Endothelial cell (in vitro differentiated cells): Measurements from ENCODE around the gene TPD52L1. TPM values are rescaled to one million over a fixed set of nuclear protein-coding genes. Genes with fewer than 3 reads are reported as not detected.

Experiments used
- DNase-seq: peaks from one replicate; pipeline ENCODE4 v3.0.0; 2021; ENCODE audit warnings: low spot score
- H3K27ac Mint-ChIP-seq: one replicate; pipeline ENCODE4 v1.8.0; 2021; ENCODE audit warnings: mixed read lengths, inconsistent platforms; ENCODE audit not compliant: unreplicated experiment
- H3K27me3 Mint-ChIP-seq: one replicate; pipeline ENCODE4 v1.8.0; 2021; ENCODE audit warnings: mild to moderate bottlenecking, moderate library complexity, mixed read lengths, inconsistent platforms; ENCODE audit not compliant: unreplicated experiment
- H3K36me3 Mint-ChIP-seq: one replicate; pipeline ENCODE4 v1.8.0; 2021; ENCODE audit warnings: mild to moderate bottlenecking, low read depth, mixed read lengths, inconsistent platforms; ENCODE audit not compliant: unreplicated experiment
- H3K4me1 Mint-ChIP-seq: one replicate; pipeline ENCODE4 v1.8.0; 2021; ENCODE audit warnings: mild to moderate bottlenecking, mixed read lengths, inconsistent platforms; ENCODE audit not compliant: unreplicated experiment
- H3K4me3 Mint-ChIP-seq: one replicate; pipeline ENCODE4 v1.8.0; 2021; ENCODE audit warnings: mild to moderate bottlenecking, mixed read lengths, inconsistent platforms; ENCODE audit not compliant: unreplicated experiment
- H3K9me3 Mint-ChIP-seq: one replicate; pipeline ENCODE4 v1.8.0; 2021; ENCODE audit warnings: mixed read lengths, inconsistent platforms; ENCODE audit not compliant: unreplicated experiment
- CTCF ChIP-seq: fragments of 200-600 bp; sonication (generic); IDR thresholded peaks from one replicate; pipeline ENCODE4 v1.5.0; 2021; ENCODE audit warnings: antibody characterized with exemption; ENCODE audit not compliant: unreplicated experiment
- total RNA-seq: library from RNA; stranded (reverse); fragmentation: NEBNext Ultra II Directional; extraction: Animal tissue kit (Norgen Biotek cat#: 25700); gene quantifications from one replicate; pipeline ENCODE4 v1.2.1, GENCODE V29; 2021; ENCODE audit not compliant: unreplicated experiment

Gene TPD52L1
- total RNA-seq, 1 donor from 2014 or later = 118 TPM

- no peak for DNase-seq
- Mint-ChIP-seq H3K27me3 (no peaks in the 10 kb centered on the region), H3K36me3 (peaks cover 18% of the 10 kb centered on the region), H3K4me3 (no peak overlapping the region), H3K4me1 (no peaks in the 10 kb centered on the region), H3K9me3 (no peaks in the 10 kb centered on the region), H3K27ac (no peak overlapping the region)
- TF ChIP-seq CTCF = no peak
These were observed 92.1 kb downstream of the TPD52L1 start for GRCh38 chr6:125245523-125246264.

GRCh38 chr6:125246566-125246965 is 93.0 kb downstream of the TPD52L1 start:
- Mint-ChIP-seq H3K27me3 (no peaks in the 10 kb centered on the region), H3K4me1 (no peaks in the 10 kb centered on the region), H3K4me3 (no peak overlapping the region), H3K36me3 (peaks cover 10% of the 10 kb centered on the region), H3K27ac (no peak overlapping the region), H3K9me3 (no peaks in the 10 kb centered on the region)
- no peak for DNase-seq
- no peak for TF ChIP-seq CTCF

- Mint-ChIP-seq H3K4me1 (peaks cover 11% of the 10 kb centered on the region), H3K36me3 (peaks cover 8% of the 10 kb centered on the region), H3K9me3 (no peaks in the 10 kb centered on the region), H3K27ac (no peak overlapping the region), H3K27me3 (no peaks in the 10 kb centered on the region), H3K4me3 (no peak overlapping the region)
- no peak for TF ChIP-seq CTCF
- DNase-seq = no peak
These were observed 94.6 kb downstream of the TPD52L1 start for GRCh38 chr6:125248136-125248535.

- no peak overlapping the region for H3K27ac Mint-ChIP-seq
- peaks cover 21% of the 10 kb centered on the region for H3K4me1 Mint-ChIP-seq
- H3K9me3 Mint-ChIP-seq = no peaks in the 10 kb centered on the region
- no peak for DNase-seq
- no peak overlapping the region for H3K4me3 Mint-ChIP-seq
- no peak for TF ChIP-seq CTCF
- H3K36me3 Mint-ChIP-seq = peaks cover 4% of the 10 kb centered on the region
- no peaks in the 10 kb centered on the region for H3K27me3 Mint-ChIP-seq
These were observed 96.9 kb downstream of the TPD52L1 start for GRCh38 chr6:125250511-125250910.

GRCh38 chr6:125251516-125252220 is 98.1 kb downstream of the TPD52L1 start:
- no peak overlapping the region for H3K27ac Mint-ChIP-seq
- TF ChIP-seq CTCF = no peak
- H3K4me3 Mint-ChIP-seq = no peak overlapping the region
- H3K36me3 Mint-ChIP-seq = peaks cover 4% of the 10 kb centered on the region
- no peaks in the 10 kb centered on the region for H3K9me3 Mint-ChIP-seq
- DNase-seq = no peak
- H3K4me1 Mint-ChIP-seq = peaks cover 21% of the 10 kb centered on the region
- no peaks in the 10 kb centered on the region for H3K27me3 Mint-ChIP-seq
